Measurements from ENCODE around the gene METTL3. TPM values are rescaled to one million over a fixed set of nuclear protein-coding genes. Genes with fewer than 3 reads are reported as not detected.

Gene METTL3
- total RNA-seq, 1 donor from 2014 or later: 96.6 TPM

- no peak for TF ChIP-seq CTCF (conservative IDR thresholded peaks at IDR 0.05)
- no peak overlapping the region for H3K27ac Mint-ChIP-seq (ENCODE audit: unreplicated experiment)
These were observed 24.5 kb downstream of the METTL3 start for GRCh38 chr14:21486640-21487087.

DNA sequence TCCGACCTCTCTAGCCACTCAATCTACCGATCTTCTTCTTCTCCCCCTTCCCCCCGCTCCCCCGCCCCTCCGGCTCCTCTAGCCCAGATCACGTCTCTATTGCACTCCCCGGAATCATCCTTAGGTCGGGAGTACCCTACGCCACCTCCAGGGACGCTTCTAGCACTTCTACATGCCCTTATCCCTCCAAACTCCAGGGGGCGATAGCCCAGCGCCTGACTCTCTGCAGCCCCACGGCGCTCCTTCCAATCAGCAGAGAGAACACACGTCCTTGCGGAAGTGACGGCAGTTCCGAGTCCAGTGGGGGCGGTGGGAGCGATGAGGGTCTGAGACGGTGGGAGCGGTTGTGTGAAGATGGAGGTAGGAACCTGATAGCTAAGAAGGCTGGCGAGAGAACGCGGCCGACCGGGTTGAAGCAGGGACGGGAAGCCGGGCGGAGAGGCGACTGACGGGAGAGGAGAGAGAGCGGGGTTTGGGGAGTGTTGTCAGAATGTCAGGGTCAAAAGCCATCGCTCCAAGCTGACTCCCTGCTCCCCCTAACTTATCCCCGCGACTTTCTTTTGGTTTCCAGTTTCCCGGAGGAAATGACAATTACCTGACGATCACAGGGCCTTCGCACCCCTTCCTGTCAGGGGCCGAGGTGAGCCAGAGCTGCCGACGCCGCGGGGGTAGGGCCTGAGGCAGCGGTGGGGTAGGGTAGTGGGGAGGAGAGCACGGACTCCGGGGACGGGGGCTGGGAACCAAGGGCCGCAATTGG lies 34.0 kb downstream of the METTL3 start, which contains the start of the genes RAB2B and TOX4:
TSS of gene RAB2B (minus strand) at position 35 of the 757 bp plus-strand sequence. CDS start 87 bp downstream, outside the sequence.
TSS of gene TOX4 (plus strand) at position 271 of the 757 bp plus-strand sequence. CDS start at position 355, 84 bp downstream.
- H3K27ac Mint-ChIP-seq (ENCODE audit: unreplicated experiment): peak within 1 kb of the TSS; percentile 91
- peak; percentile 93 for TF ChIP-seq CTCF (conservative IDR thresholded peaks at IDR 0.05)
- H3K4me3 Mint-ChIP-seq: peak within 1 kb of the TSS; percentile 98
- H3K27me3 Mint-ChIP-seq (ENCODE audit: low read depth): no peaks in the 10 kb centered on the region
- H3K4me1 Mint-ChIP-seq: peaks cover 29% of the 10 kb centered on the region
- H3K9me3 Mint-ChIP-seq: no peaks in the 10 kb centered on the region
- DNase-seq (ENCODE audit: low read depth, low spot score): peak; percentile 92
- peaks cover 2% of the 10 kb centered on the region for H3K36me3 Mint-ChIP-seq (ENCODE audit: low read depth)

More at GRCh38 chr14:21486640-21487087, 24.5 kb downstream of the METTL3 start:
- Mint-ChIP-seq H3K36me3 (ENCODE audit: low read depth) (no peaks in the 10 kb centered on the region), H3K4me1 (no peaks in the 10 kb centered on the region), H3K27me3 (ENCODE audit: low read depth) (no peaks in the 10 kb centered on the region), H3K9me3 (no peaks in the 10 kb centered on the region), H3K4me3 (no peak overlapping the region)
- DNase-seq (ENCODE audit: low read depth, low spot score): no peak

DNA sequence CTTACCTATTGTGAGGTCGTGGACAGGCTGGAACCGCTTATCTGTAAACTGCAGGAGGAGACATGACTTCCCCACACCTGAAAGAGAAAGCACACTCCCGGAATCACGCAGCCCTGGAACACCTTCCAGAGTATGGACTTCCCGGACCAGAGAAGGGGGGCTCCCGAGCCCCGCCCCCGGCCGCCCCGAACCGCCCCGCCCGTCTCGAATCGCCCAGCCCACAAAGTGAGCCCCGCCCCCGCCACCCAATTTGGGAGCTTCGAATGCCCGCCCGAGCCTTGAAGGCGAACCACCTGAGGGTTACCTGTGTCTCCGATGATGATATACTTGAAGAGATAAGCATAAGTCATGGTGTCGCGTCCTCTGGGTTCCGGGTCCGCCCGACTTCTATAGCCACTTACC lies 34.6 kb downstream of the METTL3 start:
- Mint-ChIP-seq H3K27me3 (ENCODE audit: low read depth) (no peaks in the 10 kb centered on the region), H3K4me3 (peak overlapping the region; percentile 98), H3K36me3 (ENCODE audit: low read depth) (peaks cover 2% of the 10 kb centered on the region), H3K27ac (ENCODE audit: unreplicated experiment) (peak overlapping the region; percentile 91), H3K4me1 (peaks cover 29% of the 10 kb centered on the region), H3K9me3 (no peaks in the 10 kb centered on the region)
- DNase-seq (ENCODE audit: low read depth, low spot score): no peak
- no peak for TF ChIP-seq CTCF (conservative IDR thresholded peaks at IDR 0.05)

DNA sequence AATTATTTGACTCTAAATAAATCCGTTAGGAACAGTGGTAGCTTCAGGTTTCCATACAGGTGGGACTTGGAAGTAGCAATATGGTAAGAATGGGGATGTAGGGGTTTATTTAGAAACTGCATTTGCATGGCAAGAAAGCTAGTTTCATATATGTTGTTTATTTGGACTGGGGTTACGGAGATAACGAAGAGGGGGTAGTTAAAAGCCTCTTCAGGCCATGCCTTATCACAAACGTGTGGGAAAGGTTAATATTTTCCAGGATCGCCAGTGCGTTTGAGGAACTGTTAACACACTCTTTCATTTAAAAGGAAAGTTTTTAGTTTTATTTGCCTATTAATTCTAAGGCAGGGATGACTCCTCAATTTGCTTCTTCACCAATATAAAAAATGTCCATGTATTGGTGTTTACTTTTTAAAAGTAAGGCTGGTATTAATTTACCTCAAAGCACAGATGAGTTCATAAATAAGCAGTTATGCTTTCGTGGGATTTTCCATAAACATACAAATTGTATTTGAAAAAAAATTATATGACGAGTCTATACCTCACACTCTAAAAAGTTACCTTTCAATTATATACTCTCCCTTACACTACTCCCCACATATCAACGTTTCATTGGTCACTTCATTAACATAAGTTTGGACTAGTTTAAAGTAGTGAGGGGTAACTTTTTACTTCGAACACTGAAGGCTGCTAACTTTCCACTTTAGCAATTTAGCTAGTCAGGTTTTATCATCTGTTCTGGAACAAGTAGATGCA lies 35.2 kb downstream of the METTL3 start:
- TF ChIP-seq CTCF (conservative IDR thresholded peaks at IDR 0.05): no peak
- peaks cover 2% of the 10 kb centered on the region for H3K36me3 Mint-ChIP-seq (ENCODE audit: low read depth)
- H3K27ac Mint-ChIP-seq (ENCODE audit: unreplicated experiment): peak overlapping the region; percentile 67
- H3K9me3 Mint-ChIP-seq: no peaks in the 10 kb centered on the region
- peaks cover 29% of the 10 kb centered on the region for H3K4me1 Mint-ChIP-seq
- peak overlapping the region; percentile 98 for H3K4me3 Mint-ChIP-seq
- H3K27me3 Mint-ChIP-seq (ENCODE audit: low read depth): no peaks in the 10 kb centered on the region
- DNase-seq (ENCODE audit: low read depth, low spot score): no peak

GRCh38 chr14:21467616-21468015 lies 43.5 kb downstream of the METTL3 start:
- no peak for TF ChIP-seq CTCF (conservative IDR thresholded peaks at IDR 0.05)
- Mint-ChIP-seq H3K4me1 (no peaks in the 10 kb centered on the region), H3K27ac (ENCODE audit: unreplicated experiment) (no peak overlapping the region), H3K36me3 (ENCODE audit: low read depth) (no peaks in the 10 kb centered on the region), H3K4me3 (no peak overlapping the region), H3K27me3 (ENCODE audit: low read depth) (no peaks in the 10 kb centered on the region), H3K9me3 (no peaks in the 10 kb centered on the region)
- no peak for DNase-seq (ENCODE audit: low read depth, low spot score)
